HG02759 (cell line): Measurements from ENCODE around the gene SCYGR2.
A peak's percentile ranks its signal among the peaks of the same experiment; 100 is the strongest.
"Not testable (repeated sequence)": the region's sequence is repeated elsewhere in the genome, so short reads cannot be mapped to it uniquely, and the experiment has no call there.

ENCODE experiments used
- ATAC-seq: cut with Tn5 transposase; IDR thresholded peaks from one replicate; pipeline ENCODE4 v1.9.1; 2021; ENCODE audit warnings: mild to moderate bottlenecking, moderate library complexity; ENCODE audit not compliant: unreplicated experiment

SCYGR2 gene, protein sequence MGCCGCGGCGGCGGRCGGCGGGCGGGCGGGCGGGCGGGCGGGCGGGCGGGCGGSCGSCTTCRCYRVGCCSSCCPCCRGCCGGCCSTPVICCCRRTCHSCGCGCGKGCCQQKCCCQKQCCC

DNA sequence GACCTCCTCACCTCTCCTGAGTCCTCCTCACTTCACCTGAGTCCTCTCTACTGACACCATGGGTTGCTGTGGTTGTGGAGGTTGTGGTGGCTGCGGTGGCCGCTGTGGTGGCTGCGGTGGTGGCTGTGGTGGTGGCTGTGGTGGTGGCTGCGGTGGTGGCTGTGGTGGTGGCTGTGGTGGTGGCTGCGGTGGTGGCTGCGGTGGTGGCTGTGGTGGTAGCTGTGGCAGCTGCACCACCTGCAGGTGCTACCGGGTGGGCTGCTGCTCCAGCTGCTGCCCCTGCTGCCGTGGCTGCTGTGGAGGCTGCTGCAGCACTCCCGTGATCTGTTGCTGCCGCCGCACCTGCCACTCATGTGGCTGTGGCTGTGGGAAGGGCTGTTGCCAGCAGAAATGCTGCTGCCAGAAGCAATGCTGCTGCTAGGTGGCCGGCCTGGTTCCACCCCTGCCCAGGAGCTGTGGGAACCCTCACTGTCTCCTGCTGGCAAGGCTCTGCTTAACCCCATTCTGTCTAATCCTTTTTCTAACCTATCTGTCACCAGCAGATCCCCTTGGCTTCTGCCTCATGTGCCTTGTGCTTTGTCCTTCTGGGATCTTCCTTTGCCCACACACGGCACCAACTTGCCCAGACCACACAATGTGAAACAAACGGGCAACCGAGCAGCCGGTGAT lies at the start of gene SCYGR2:
Gene SCYGR2 (plus strand): TSS at position 59 of the 669 bp plus-strand sequence. CDS start 0 bp downstream, at position 59.
- ATAC-seq: not testable (repeated sequence)

DNA sequence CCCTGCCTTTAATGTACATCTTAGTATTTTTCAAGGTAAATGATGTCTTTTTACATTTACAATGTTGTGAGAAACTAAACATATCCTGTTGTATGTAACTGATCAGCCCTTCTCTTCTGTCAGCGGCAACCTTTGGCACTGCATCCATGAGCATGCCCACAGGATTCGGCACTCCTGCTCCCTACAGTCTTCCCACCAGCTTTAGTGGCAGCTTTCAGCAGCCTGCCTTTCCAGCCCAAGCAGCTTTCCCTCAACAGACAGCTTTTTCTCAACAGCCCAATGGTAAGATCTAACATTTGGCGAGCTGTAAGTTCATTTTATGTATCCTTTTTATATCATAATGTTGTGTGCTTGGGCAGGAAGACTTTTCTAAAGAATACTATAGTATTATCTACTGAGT lies 46.9 kb upstream of the SCYGR2 start:
- ATAC-seq: no peak

DNA sequence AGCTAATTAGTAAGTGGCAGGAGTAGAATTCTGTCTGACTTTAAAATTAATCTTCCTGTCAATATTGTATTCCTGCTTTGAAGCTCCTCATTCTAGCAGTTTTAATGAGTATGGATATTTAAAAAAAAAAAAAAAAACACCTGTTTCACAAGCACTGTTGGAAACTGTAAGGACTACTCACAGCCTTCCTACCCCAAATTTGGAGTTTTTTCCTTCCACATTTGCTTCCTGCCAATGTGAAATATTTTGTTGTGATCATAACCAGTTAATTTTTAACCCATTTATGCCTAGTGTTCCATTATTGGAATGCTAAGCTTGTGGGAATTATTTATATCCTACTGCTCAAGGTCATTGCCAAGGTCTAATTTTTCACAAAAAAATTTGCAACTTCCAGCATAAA lies 36.1 kb upstream of the SCYGR2 start:
- ATAC-seq: no peak

DNA sequence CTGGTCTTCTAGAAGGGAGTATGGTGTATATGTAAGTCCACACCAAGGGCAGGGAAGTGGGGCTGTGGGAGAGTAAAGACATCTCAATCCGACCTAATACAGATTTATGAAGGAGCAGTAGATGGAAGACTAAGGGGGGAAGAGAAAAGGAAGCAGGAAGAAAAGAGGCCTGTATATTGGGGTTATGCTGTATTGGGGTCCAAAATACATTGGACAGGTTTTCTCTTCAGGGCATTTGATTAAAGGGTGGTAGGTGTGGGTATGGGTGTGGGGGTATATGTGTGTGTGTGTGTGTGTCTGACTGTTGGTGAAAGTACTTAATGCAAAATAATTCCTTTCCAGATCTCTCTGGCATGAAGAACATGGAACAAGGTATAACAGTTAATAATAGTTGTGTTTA lies 33.6 kb upstream of the SCYGR2 start:
- ATAC-seq: no peak

DNA sequence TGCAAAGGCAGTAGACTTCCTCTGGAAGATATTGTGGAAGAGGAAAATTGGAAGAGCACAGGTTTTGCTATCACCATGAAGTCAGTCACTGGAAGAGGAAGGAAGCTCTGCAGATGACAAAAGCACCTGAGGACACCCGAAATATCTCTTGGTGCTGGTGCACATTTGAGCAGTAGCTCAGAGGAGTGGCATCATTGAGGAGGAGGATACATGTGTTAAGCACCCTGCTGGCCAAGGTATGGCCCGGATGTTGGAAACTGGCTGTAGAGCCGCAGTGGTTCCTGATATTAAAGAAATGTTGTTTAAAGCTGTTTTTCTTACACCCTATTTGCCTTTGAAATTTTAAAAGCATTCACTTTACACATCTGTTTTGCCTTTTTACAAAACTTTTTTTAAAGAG lies 32.7 kb upstream of the SCYGR2 start:
- no peak for ATAC-seq

DNA sequence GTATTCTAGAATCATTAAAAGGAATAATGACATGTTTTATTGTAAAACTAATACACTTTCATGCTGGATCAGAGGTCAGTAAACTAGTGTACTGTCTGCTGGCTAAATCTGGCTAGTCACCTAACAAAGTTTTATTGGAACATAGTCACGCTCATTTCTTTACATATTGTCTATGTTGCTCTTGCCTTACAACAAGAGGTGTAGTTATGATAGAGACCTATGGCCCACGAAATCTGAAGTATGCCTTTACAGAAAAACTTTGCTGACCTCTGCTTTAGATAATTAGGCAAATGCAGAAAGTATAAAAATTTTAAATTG lies 29.9 kb upstream of the SCYGR2 start:
- no peak for ATAC-seq

DNA sequence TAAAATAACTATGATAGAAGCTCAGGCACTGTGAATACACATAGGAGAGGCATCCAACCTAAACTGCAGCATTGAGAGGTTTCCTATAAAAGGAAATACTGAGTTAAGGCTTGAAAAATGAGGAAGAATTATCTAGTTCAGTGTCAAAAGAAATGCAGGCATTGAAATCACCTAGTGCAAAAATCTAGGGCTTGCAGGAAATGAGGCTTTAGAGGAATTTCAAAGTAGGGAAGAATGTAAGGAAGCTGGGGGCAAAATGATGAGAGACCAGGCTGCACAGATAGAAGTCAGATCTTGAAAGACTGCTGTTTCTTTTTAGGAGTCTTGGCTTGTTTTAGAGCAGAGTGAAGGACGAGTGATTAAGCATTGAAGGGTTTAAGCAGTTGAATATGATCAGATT lies 28.1 kb upstream of the SCYGR2 start:
- no peak for ATAC-seq

DNA sequence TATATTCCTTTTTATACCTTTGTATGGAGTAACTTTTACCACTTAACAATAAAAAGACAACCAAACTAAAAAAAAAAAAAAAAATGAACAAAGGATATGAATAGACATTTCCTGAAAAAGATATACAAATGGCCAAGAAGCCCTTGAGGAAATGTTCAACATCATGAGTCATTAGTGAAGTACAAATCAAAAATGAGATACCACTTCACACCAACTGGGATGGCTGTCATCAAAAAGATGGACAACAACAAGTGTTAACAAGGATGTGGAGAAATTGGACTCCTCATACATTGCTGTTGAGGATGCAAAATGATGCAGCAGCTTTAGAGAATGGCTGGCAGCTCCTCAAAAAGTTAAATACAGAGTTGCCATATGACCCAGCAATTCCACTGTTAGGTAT lies 22.6 kb upstream of the SCYGR2 start:
- ATAC-seq: no peak

DNA sequence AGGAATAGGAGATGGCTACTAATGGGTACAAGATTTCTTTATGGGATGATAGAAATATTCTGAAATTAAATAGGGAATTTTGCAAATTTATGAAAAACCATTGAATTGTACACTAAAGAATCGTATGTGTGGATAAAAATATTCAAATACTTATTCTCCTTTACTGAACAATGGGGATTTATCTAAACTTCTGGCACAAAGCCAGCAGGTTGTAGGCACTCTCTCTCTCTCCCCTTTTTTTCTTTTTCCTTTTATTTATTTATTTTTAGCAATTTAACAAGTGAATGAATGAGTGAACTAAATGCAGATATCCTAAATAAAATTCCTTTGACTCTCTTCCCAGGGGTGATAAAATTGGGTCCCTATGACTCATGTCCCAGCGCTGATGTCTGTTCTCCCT lies 21.9 kb upstream of the SCYGR2 start:
- no peak for ATAC-seq

DNA sequence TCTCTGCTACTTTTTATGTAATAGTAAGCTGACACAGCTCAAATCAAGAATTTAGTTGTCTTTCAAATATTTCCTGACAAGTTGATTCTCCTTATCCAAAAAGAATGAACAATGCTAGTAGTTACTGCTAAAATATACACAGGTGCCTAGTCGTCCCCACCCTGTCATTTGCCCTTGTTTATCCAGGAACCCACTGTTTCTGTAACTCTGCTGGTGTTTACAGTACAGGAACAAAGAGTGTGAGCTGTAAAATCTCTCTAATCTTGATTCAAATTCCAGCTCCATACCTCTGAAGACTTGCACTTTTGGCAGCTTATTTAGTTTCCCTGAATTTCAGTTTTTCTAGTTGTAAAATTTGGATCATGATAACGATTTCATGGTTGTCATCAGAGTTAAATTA lies 21.1 kb upstream of the SCYGR2 start:
- ATAC-seq: no peak

DNA sequence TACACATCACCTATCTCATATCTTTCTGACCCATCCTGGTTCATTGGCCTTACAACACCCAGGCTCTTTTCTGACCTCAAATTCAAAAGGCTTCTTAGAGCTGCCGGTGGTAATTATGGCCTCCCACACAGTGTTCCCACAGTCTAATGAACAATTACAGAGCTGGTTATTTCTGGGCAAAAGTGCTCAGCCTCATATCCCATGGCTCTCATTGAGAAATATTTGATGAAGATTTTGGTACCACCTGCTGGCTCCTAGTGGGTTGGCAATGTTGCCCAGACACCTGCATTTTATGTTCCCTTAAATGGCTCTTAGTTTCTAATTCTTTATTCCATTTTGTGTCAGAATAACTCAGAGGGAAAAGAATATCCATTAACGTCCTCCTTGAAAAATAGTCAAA lies 20.1 kb upstream of the SCYGR2 start:
- ATAC-seq: no peak

DNA sequence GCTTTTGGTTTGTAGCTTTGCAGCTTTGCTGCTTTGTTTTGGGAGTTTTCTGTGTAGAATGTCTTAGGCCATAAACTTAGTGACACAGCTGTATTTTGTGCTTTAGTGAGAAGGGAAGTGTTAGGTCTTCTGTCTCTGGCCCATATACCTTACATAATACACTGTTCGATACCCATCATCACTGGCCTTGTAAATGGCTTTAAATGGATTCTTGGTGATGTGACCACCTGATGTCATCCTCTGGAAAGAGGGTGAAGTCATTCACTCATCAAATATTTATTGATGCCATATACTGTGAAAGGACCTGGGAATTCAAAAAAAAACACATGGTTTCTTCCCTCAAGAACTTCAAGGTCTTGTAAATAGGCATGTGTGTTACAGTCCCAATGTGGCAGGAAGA lies 18.9 kb upstream of the SCYGR2 start:
- ATAC-seq: no peak

DNA sequence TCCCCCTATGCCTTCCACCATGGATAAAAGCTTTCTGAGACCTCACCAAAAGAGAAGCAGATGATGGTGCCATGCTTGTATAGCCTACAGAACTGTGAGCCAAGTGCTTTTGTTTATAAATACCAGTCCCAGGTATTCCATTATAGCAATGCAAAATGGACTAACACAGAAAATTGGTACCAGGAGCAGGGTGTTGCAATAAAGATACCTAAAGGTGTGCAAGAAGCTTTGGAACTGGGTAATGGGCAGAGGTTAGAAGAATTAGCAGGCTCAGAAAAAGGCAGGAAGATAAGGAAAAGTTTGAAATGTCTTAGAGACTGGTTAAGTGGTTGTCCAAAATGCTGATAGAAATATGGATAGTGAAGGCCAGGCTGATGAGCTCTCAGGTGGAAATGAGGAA lies 16.3 kb upstream of the SCYGR2 start:
- no peak for ATAC-seq

DNA sequence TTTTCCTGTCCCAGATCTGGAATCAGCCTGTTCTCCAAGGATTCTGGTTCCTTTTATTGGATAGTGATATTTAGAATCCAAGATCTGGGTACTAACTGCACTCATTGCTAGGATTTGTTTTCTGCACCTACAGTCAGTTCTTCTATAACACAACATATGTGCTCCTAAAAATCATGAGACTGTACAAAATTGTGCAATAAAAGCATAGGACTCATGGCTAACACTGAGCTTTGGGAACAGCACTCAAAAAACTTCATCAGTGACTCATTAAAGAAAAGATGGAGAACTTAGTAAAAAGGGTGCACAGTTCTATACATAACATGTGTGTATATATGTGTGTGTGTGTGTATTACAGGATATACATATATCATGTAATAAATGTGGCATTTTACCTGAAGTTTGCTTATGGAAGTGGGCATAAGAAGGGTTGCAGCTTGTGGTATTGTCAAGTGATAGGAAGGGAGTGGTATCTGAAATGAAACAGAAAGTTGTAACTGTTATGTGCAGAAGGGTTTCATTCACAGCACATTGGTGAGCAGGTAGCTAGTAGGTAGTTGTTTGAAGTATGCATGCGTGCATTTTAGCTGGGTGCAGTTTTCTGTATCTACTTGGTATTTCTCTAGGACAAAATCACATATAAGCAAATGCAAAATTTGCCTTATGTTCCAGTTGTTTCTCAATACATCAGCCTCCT lies 5.9 kb upstream of the SCYGR2 start:
- ATAC-seq: no peak

DNA sequence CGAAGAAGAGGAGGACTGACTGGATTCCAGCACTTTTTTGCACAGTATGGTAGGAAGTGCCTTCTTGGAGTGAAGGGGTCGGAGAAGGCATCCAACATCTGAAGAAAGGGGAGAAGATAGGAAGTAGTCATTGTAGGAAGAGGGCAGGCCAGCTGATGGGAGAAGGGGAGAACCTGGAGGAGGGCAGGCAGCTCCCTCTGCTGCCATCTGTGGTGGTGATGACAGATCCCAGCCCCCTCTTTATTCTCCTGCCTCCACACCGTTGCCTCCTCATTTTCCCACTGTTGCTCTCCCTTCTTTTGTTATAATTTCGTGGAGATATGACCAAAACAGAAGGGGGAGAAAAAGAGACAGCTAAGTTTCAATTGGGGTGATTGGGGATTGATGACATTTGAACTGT lies 2.9 kb upstream of the SCYGR2 start:
- no peak for ATAC-seq

DNA sequence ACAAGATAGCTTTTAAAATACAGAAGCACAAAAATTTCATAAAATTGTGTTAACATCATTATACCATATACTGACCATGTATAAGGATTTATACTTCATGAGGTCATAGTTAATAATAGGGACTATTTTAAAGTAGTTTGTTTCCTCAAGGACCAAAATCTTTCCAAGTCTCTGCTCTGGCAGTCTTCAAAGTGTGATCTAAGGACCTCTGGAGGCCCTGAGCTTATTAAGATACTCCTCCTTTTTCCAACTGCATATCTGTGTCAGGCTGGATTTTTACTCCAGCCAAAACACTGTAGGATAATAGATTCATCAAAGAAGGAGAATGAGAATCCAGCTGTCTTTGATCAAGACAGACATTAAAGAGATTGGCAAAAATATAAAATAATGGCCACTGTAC lies 1.7 kb upstream of the SCYGR2 start:
- no peak for ATAC-seq

DNA sequence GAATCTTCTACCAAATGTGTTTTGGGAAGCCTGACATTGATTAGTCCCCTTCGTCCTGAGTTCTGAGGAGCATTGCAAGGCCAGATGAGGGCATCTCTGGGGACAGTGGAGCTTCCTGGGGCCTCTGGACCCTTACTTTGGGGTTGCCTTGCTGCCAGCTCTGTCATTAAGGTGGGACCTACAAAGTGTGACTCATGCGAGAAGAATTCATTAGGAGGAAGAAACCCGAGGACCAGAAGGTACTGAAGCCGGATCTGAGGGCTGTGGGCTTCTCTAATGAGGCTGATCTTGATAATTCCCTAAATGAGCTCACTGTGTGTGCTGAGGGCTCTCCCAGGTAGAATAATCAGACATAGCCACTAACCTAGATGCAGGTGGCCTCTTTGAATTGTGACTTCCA lies 695 bp upstream of the SCYGR2 start:
- no peak for ATAC-seq

DNA sequence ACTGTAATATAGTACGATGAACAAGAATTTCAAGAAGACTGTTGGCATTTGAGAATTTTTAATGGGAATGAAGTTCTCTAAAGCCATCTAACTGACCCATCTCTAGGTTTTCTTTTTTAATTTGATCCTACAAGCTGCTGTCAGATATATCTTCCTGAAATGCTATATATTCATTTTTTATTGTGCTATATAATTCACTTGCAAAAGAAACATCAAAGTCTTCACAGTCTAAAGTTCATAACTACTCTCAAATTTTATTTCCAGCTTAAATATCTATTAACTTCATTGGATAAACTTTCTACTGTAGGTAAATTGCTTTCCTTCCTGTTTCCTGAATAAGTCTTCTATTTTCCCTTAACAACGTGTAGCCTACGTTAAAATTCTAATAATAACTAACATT lies 3.7 kb downstream of the SCYGR2 start:
- no peak for ATAC-seq

DNA sequence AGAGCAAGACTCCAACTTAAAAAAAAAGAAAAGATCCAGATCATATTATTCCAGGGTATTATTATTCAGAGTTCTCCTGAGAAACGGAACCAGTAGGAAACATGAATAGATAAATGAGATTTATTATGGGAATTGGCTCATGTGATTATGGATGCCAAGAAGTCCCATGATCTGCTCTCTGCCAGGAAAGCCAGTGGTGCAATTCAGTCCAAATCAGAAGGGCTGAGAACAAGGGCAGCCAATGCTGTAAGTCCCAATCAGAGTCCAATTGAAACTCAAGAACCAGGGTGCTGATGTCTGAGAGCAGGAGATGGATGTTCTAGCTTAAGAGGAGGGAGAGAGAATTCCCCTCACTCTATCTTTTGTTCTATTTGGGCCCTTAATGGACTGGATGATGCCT lies 7.8 kb downstream of the SCYGR2 start:
- ATAC-seq: no peak

DNA sequence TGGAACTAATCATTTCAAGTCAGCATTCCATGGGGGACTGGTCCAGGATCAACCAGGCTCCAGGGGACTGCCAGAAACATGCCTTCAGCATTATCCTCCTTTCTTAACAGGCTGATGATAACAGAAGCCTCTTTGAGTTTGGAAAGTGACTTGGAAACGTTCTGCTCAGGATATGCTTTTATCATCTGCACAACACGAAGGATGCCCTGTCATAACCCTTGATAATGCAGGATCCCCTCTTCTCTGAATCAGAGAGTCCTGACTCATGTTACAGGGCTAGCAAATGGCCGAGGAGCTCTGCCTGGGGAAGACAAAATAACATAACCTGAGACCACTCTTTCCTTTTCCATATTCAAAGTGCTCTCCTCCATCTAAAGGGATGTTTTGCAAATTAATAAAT lies 9.2 kb downstream of the SCYGR2 start:
- no peak for ATAC-seq

DNA sequence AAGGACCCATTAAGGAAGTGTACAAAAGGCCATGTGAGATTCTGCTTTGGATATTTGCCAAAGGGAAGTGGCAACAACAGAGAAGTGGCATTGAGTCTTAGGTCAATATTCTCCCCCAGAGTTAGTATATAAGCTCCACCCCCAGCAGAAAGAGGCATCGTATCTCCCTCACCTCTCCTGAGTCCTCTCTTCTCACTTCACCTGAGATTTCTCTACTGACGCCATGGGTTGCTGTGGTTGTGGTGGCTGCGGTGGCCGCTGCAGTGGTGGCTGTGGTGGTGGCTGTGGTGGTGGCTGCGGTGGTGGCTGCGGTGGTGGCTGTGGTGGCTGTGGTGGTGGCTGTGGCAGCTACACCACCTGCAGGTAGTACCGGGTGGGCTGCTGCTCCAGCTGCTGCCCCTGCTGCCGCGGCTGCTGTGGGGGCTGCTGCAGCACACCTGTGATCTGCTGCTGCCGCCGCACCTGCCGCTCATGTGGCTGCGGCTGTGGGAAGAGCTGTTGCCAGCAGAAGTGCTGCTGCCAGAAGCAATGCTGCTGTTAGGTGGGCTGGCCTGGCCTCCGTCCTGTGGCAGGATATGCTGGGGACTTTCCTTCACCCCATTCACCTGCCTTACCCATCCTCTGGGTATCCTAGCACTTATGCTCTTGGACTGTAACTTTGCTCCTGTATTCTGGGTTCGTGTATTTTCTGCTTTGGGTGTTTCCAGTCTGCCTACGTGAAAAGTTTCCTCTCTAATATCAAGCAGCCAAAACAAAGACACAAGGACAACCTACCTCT lies 10.1 kb downstream of the SCYGR2 start:
- ATAC-seq: peak; percentile 43

DNA sequence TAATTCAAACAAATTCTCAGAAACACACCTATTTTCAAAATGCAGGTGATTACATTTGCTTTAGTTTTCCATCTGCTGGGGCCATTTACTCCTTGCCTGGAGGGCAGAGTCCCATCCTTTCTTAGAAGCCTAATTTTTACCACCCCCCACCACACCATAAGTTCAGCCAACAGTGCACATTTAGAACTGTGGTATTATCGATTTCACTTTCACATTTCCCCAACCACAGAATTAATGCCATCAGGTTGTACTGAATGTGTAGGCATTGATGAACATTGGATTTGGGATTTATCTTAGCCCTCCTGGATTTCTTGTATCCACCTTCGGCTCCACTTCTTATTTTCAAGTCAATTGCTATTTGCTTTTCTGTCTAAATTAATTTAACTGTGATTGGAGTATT lies 11.4 kb downstream of the SCYGR2 start:
- ATAC-seq: no peak
